Measurements from ENCODE around the gene ARL3.

Gene ARL3

GRCh38 chr10:102723989-102724388, 9.8 kb upstream of the ARL3 start:
- no peak overlapping the region for H2AFZ ChIP-seq (ENCODE audit: low read depth)
- H3K27ac ChIP-seq, result no peak overlapping the region
- no peaks in the 10 kb centered on the region for H3K36me3 ChIP-seq (ENCODE audit: insufficient read depth)
- no peak overlapping the region for H3K9ac ChIP-seq
- no peak overlapping the region for H3K4me3 ChIP-seq (IDR thresholded peaks at IDR 0.05; ENCODE audit: insufficient read depth, low read depth, low read length)
- TF ChIP-seq CTCF (conservative IDR thresholded peaks at IDR 0.05; ENCODE audit: low read depth, low read length), result no peak
- no peaks in the 10 kb centered on the region for H3K27me3 ChIP-seq (ENCODE audit: insufficient read depth, low read depth)
- no peak overlapping the region for H3K4me2 ChIP-seq
- no peaks in the 10 kb centered on the region for H4K20me1 ChIP-seq (ENCODE audit: insufficient read depth)
- peaks cover 31% of the 10 kb centered on the region for H3K4me1 ChIP-seq (ENCODE audit: low read depth, poor library complexity, severe bottlenecking)
- peaks cover 18% of the 10 kb centered on the region; the same call in 1 of the 2 replicates for H3K79me2 ChIP-seq (ENCODE audit: insufficient read depth, low read depth)

- H3K27me3 ChIP-seq (ENCODE audit: insufficient read depth, low read depth), result no peaks in the 10 kb centered on the region
- no peaks in the 10 kb centered on the region for H4K20me1 ChIP-seq (ENCODE audit: insufficient read depth)
- no peaks in the 10 kb centered on the region for H3K36me3 ChIP-seq (ENCODE audit: insufficient read depth)
- H3K27ac ChIP-seq, result no peak overlapping the region
- H3K4me1 ChIP-seq (ENCODE audit: low read depth, poor library complexity, severe bottlenecking), result peaks cover 33% of the 10 kb centered on the region
- no peak overlapping the region for H3K4me2 ChIP-seq
- H3K9ac ChIP-seq, result no peak overlapping the region
- TF ChIP-seq CTCF (conservative IDR thresholded peaks at IDR 0.05; ENCODE audit: low read depth, low read length), result no peak
- peaks cover 25% of the 10 kb centered on the region; the same call in 1 of the 2 replicates for H3K79me2 ChIP-seq (ENCODE audit: insufficient read depth, low read depth)
- H2AFZ ChIP-seq (ENCODE audit: low read depth), result no peak overlapping the region
- no peak overlapping the region for H3K4me3 ChIP-seq (IDR thresholded peaks at IDR 0.05; ENCODE audit: insufficient read depth, low read depth, low read length)
Measured at GRCh38 chr10:102721954-102722353, 7.8 kb upstream of the ARL3 start.

GRCh38 chr10:102720775-102721301, 6.6 kb upstream of the ARL3 start:
- H3K36me3 ChIP-seq (ENCODE audit: insufficient read depth), result no peaks in the 10 kb centered on the region
- peaks cover 28% of the 10 kb centered on the region; the same call in 1 of the 2 replicates for H3K79me2 ChIP-seq (ENCODE audit: insufficient read depth, low read depth)
- H3K4me3 ChIP-seq (IDR thresholded peaks at IDR 0.05; ENCODE audit: insufficient read depth, low read depth, low read length), result no peak overlapping the region
- H2AFZ ChIP-seq (ENCODE audit: low read depth), result no peak overlapping the region
- H3K4me2 ChIP-seq, result no peak overlapping the region
- no peak overlapping the region for H3K27ac ChIP-seq
- H3K4me1 ChIP-seq (ENCODE audit: low read depth, poor library complexity, severe bottlenecking), result peaks cover 35% of the 10 kb centered on the region
- TF ChIP-seq CTCF (conservative IDR thresholded peaks at IDR 0.05; ENCODE audit: low read depth, low read length), result no peak
- no peak overlapping the region for H3K9ac ChIP-seq
- no peaks in the 10 kb centered on the region for H3K27me3 ChIP-seq (ENCODE audit: insufficient read depth, low read depth)
- no peaks in the 10 kb centered on the region for H4K20me1 ChIP-seq (ENCODE audit: insufficient read depth)

GRCh38 chr10:102720337-102720736, 6.1 kb upstream of the ARL3 start:
- Histone ChIP-seq H3K36me3 (ENCODE audit: insufficient read depth) (no peaks in the 10 kb centered on the region), H3K4me2 (no peak overlapping the region), H3K4me1 (ENCODE audit: low read depth, poor library complexity, severe bottlenecking) (peaks cover 35% of the 10 kb centered on the region), H2AFZ (ENCODE audit: low read depth) (no peak overlapping the region), H4K20me1 (ENCODE audit: insufficient read depth) (no peaks in the 10 kb centered on the region), H3K79me2 (ENCODE audit: insufficient read depth, low read depth) (peaks cover 33% of the 10 kb centered on the region), H3K27me3 (ENCODE audit: insufficient read depth, low read depth) (no peaks in the 10 kb centered on the region), H3K9ac (no peak overlapping the region), H3K27ac (no peak overlapping the region), H3K4me3 (IDR thresholded peaks at IDR 0.05; ENCODE audit: insufficient read depth, low read depth, low read length) (no peak overlapping the region)
- no peak for TF ChIP-seq CTCF (conservative IDR thresholded peaks at IDR 0.05; ENCODE audit: low read depth, low read length)
